ENCODE data around the gene CUL7. TPM values are rescaled to one million over a fixed set of nuclear protein-coding genes. Genes with fewer than 3 reads are reported as not detected.

CUL7 gene
- total RNA-seq, 1 experiment from 2014 or later, result 34.1 TPM

DNA sequence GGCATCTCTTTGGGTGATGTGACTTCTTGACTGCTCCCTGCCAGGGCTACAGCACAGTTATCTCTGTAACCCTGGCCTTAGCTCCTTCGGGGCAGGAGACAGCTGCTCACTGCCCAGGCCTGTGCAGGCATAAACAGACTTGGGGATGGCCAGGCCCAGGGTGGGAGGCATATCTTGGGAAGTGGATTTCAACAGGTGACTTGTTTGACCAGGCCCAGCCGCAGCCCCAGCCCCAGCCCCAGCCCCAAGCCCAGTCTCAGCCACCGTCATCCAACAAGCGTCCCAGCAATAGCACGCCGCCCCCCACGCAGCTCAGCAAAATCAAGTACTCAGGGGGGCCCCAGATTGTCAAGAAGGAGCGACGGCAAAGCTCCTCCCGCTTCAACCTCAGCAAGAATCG is 47.4 kb downstream of the CUL7 start:
- TF ChIP-seq RAD21 (IDR thresholded peaks at IDR 0.05; ENCODE audit: low read depth), result no peak
- TF ChIP-seq JUND (IDR thresholded peaks at IDR 0.05), result no peak
- no peak for TF ChIP-seq SRF (IDR thresholded peaks at IDR 0.05; ENCODE audit: low read depth)
- H3K27ac ChIP-seq (ENCODE audit: low read depth, low read length), result no peak overlapping the region
- no peaks in the 10 kb centered on the region for H4K20me1 ChIP-seq (ENCODE audit: insufficient read depth)
- H3K9me2 ChIP-seq (ENCODE audit: insufficient read depth), result no peaks in the 10 kb centered on the region
- H3K4me1 ChIP-seq (ENCODE audit: control insufficient read depth in 1 of 2, insufficient read depth in 2 of 2, low read length in 2 of 2), result no peaks in the 10 kb centered on the region
- no peak overlapping the region for H3K9ac ChIP-seq (ENCODE audit: low read length)
- H3K9me3 ChIP-seq (ENCODE audit: control insufficient read depth in 1 of 2, insufficient read depth in 1 of 2, low read depth in 1 of 2, low read length in 2 of 2), result no peaks in the 10 kb centered on the region
- POLR2A ChIA-PET, result no interaction called here
- DNase-seq (ENCODE audit: low read depth, low spot score), result no peak
- no peak for ATAC-seq
- peaks cover 27 to 33% of the 10 kb centered on the region in 2 experiments; a peak in 3 of 4 replicates for H3K36me3 ChIP-seq (ENCODE audit: control insufficient read depth in 1 of 2, insufficient read depth in 2 of 2, low read length in 2 of 2)
- intact Hi-C loops (cut with micrococcal nuclease), result no loop called here
- no peak overlapping the region for H2AFZ ChIP-seq (ENCODE audit: low read depth, low read length, poor library complexity, severe bottlenecking)
- no TSS peak for BruUV-seq (replicated peaks)
- 0 out of 2 replicates have a peak, but pooled peaks cover 2% of the 10 kb centered on the region for H3K79me2 ChIP-seq (ENCODE audit: insufficient read depth, low read length)
- RAD21 ChIA-PET (ENCODE audit: low non-redundant PET in 1 of 2, low total read pairs in 2 of 2, uncharacterized antibody in 2 of 2, unreplicated experiment in 2 of 2), result no interaction called here
- no peak overlapping the region for H3K4me2 ChIP-seq (ENCODE audit: low read length)
- CTCF ChIA-PET, result no interaction called here
- H3K4me3 ChIP-seq (replicated peaks in 1 of 2; ENCODE audit: low read depth in 1 of 2, low read length in 2 of 2), result no peak overlapping the region
- H3K27me3 ChIP-seq (ENCODE audit: insufficient read depth, low read length), result no peaks in the 10 kb centered on the region

DNA sequence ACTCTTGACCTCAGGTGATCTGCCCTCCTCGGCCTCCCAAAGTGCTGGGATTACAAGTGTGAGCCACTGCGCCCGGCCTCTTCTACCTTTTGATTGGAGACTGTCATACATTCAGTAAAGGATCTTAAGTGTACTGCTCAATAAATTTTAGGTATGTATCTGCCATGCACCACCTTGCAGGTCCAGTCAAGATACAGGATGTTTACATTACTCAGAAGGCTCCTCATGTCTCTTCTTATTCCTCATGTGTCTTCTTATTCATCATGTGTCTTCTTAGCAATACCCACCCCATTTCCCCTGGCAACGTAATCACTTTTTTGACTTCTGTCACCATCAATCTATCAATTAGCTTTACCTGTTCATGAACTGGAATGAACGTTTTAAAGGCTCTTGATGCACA is 47.8 kb downstream of the CUL7 start:
- Histone ChIP-seq H3K4me2 (ENCODE audit: low read length) (no peak overlapping the region), H3K9me2 (ENCODE audit: insufficient read depth) (no peaks in the 10 kb centered on the region), H3K27ac (ENCODE audit: low read depth, low read length) (no peak overlapping the region), H3K36me3 (ENCODE audit: control insufficient read depth in 1 of 2, insufficient read depth in 2 of 2, low read length in 2 of 2) (peaks cover 27 to 29% of the 10 kb centered on the region in 2 experiments; a peak in 3 of 4 replicates), H3K79me2 (ENCODE audit: insufficient read depth, low read length) (0 out of 2 replicates have a peak, but pooled peaks cover 2% of the 10 kb centered on the region), H3K4me1 (ENCODE audit: control insufficient read depth in 1 of 2, insufficient read depth in 2 of 2, low read length in 2 of 2) (no peaks in the 10 kb centered on the region), H4K20me1 (ENCODE audit: insufficient read depth) (no peaks in the 10 kb centered on the region), H3K9ac (ENCODE audit: low read length) (no peak overlapping the region), H2AFZ (ENCODE audit: low read depth, low read length, poor library complexity, severe bottlenecking) (no peak overlapping the region), H3K9me3 (ENCODE audit: control insufficient read depth in 1 of 2, insufficient read depth in 1 of 2, low read depth in 1 of 2, low read length in 2 of 2) (no peaks in the 10 kb centered on the region), H3K27me3 (ENCODE audit: insufficient read depth, low read length) (no peaks in the 10 kb centered on the region), H3K4me3 (replicated peaks in 1 of 2; ENCODE audit: low read depth in 1 of 2, low read length in 2 of 2) (no peak overlapping the region)
- POLR2A ChIA-PET, result interaction anchor here (1.2 kb wide), 1 partner anchor 22 kb away, joined by 3 read pairs; the partner anchor contains the start of gene PPP2R5D
- DNase-seq (ENCODE audit: low read depth, low spot score) (no peak), ATAC-seq (no peak)
- RAD21 ChIA-PET (ENCODE audit: low non-redundant PET in 1 of 2, low total read pairs in 2 of 2, uncharacterized antibody in 2 of 2, unreplicated experiment in 2 of 2), result no interaction called here
- CTCF ChIA-PET, result interaction anchor here (1.2 kb wide), 2 partner anchors 9 to 138 kb away, joined by 3 to 5 read pairs; no protein-coding TSS in a partner anchor
- BruUV-seq (replicated peaks), result no TSS peak
- TF ChIP-seq, protein P1, sequence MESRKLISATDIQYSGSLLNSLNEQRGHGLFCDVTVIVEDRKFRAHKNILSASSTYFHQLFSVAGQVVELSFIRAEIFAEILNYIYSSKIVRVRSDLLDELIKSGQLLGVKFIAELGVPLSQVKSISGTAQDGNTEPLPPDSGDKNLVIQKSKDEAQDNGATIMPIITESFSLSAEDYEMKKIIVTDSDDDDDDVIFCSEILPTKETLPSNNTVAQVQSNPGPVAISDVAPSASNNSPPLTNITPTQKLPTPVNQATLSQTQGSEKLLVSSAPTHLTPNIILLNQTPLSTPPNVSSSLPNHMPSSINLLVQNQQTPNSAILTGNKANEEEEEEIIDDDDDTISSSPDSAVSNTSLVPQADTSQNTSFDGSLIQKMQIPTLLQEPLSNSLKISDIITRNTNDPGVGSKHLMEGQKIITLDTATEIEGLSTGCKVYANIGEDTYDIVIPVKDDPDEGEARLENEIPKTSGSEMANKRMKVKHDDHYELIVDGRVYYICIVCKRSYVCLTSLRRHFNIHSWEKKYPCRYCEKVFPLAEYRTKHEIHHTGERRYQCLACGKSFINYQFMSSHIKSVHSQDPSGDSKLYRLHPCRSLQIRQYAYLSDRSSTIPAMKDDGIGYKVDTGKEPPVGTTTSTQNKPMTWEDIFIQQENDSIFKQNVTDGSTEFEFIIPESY (IDR thresholded peaks at IDR 0.05; ENCODE audit: extremely low read depth, insufficient replicate concordance, low read length), result no peak
- TF ChIP-seq TCF7L2 (IDR thresholded peaks at IDR 0.05; ENCODE audit: borderline replicate concordance, extremely low read depth, insufficient read depth, insufficient read length) (no peak), EZH2phosphoT487 (IDR thresholded peaks at IDR 0.05; ENCODE audit: borderline replicate concordance) (no peak), JUND (IDR thresholded peaks at IDR 0.05) (no peak), ELF1 (IDR thresholded peaks at IDR 0.05; ENCODE audit: borderline replicate concordance, low read depth) (no peak), EZH2 (IDR thresholded peaks at IDR 0.05) (no peak), POLR2A (IDR thresholded peaks at IDR 0.05; ENCODE audit: borderline replicate concordance, extremely low read depth, insufficient read depth, insufficient read length) (no peak), RAD21 (IDR thresholded peaks at IDR 0.05; ENCODE audit: low read depth) (no peak)
- intact Hi-C loops (cut with micrococcal nuclease), result no loop called here

Measured in HCT116 (cell line).